Sigmoid colon (tissue), 4 donors: ENCODE data around the gene GPC6.

Experiments used
- EP300 ChIP-seq, 4 donors: sonication (generic); formaldehyde crosslinking; IDR thresholded peaks; one replicate each; pipeline ENCODE4 v1.6.1; 2017; ENCODE audit warnings: antibody characterized with exemption in 4 of 4
- POLR2A ChIP-seq, 2 donors: fragments of 450-650 bp; IDR thresholded peaks; one replicate each; pipeline ENCODE4 v1.6.1; 2016; ENCODE audit warnings: antibody characterized with exemption in 2 of 2, mild to moderate bottlenecking in 2 of 2, moderate library complexity in 2 of 2
- POLR2AphosphoS5 ChIP-seq, 4 donors: sonication (generic); formaldehyde crosslinking; IDR thresholded peaks; one replicate each; pipeline ENCODE4 v1.6.1; 2017; ENCODE audit warnings: antibody characterized with exemption in 4 of 4
- TF ChIP-seq, protein P1 (sequence below), 4 experiments: fragments of 450-650 bp in 3 of 4; fragments of 200-600 bp in 1 of 4; IDR thresholded peaks; one replicate each; pipeline ENCODE4 v1.5.1; 2016 to 2019; ENCODE audit warnings: antibody characterized with exemption in 4 of 4, mild to moderate bottlenecking in 3 of 4, moderate library complexity in 2 of 4

GRCh38 chr13:93740334-93740733 lies 513.7 kb downstream of the GPC6 start:
- TF ChIP-seq, protein P1, sequence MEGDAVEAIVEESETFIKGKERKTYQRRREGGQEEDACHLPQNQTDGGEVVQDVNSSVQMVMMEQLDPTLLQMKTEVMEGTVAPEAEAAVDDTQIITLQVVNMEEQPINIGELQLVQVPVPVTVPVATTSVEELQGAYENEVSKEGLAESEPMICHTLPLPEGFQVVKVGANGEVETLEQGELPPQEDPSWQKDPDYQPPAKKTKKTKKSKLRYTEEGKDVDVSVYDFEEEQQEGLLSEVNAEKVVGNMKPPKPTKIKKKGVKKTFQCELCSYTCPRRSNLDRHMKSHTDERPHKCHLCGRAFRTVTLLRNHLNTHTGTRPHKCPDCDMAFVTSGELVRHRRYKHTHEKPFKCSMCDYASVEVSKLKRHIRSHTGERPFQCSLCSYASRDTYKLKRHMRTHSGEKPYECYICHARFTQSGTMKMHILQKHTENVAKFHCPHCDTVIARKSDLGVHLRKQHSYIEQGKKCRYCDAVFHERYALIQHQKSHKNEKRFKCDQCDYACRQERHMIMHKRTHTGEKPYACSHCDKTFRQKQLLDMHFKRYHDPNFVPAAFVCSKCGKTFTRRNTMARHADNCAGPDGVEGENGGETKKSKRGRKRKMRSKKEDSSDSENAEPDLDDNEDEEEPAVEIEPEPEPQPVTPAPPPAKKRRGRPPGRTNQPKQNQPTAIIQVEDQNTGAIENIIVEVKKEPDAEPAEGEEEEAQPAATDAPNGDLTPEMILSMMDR (IDR thresholded peaks at IDR 0.05), result no peak
- TF ChIP-seq POLR2A (IDR thresholded peaks at IDR 0.05), result no peak
- TF ChIP-seq EP300 (IDR thresholded peaks at IDR 0.05), result no peak
- no peak for TF ChIP-seq POLR2AphosphoS5 (IDR thresholded peaks at IDR 0.05)
